Keratinocyte (primary cell): Measurements from ENCODE around the gene ALB. TPM values are rescaled to one million over a fixed set of nuclear protein-coding genes. Genes with fewer than 3 reads are reported as not detected.

Source experiments
- DNase-seq: peaks from one replicate; pipeline ENCODE4 v3.0.0-alpha.2; 2011; ENCODE audit warnings: low read depth, missing footprints, low spot score
- FAIRE-seq: peaks from 2 replicates; lab custom pipeline; 2011; peaks lifted over from hg19 to GRCh38; lab: Jason Lieb, UNC
- H2AFZ ChIP-seq: 2 replicates; pipeline ENCODE4 v1.6.0; 2012; ENCODE audit warnings: low read length, control low read depth, inconsistent platforms; ENCODE audit not compliant: control insufficient read depth
- H3K27ac ChIP-seq: 2 replicates; pipeline ENCODE4 v1.5.1; 2011; ENCODE audit warnings: low read length; ENCODE audit not compliant: control insufficient read depth, insufficient read depth
- H3K27me3 ChIP-seq: 3 replicates; pipeline ENCODE4 v1.6.0; 2011; ENCODE audit warnings: low read length; ENCODE audit not compliant: control insufficient read depth, insufficient read depth; ENCODE audit errors: extremely low read depth
- H3K36me3 ChIP-seq, 2 experiments: 2 replicates in 1 of 2; 3 replicates in 1 of 2; pipeline ENCODE4 v1.5.1; 2011; ENCODE audit warnings: low read length in 2 of 2, mild to moderate bottlenecking in 1 of 2; ENCODE audit not compliant: control insufficient read depth in 2 of 2, insufficient read depth in 2 of 2; ENCODE audit errors: extremely low read depth in 1 of 2
- H3K4me1 ChIP-seq: 3 replicates; pipeline ENCODE4 v1.5.1; 2011; ENCODE audit warnings: low read length; ENCODE audit not compliant: control insufficient read depth, insufficient read depth; ENCODE audit errors: extremely low read depth
- H3K4me2 ChIP-seq: 3 replicates; pipeline ENCODE4 v1.6.0; 2011; ENCODE audit warnings: low read depth, low read length; ENCODE audit not compliant: control insufficient read depth, insufficient read depth; ENCODE audit errors: extremely low read depth
- H3K4me3 ChIP-seq, 3 experiments: fragments of 200-600 bp in 1 of 3; sonication (generic) in 1 of 3; 2 replicates in 2 of 3; 3 replicates in 1 of 3; pipeline ENCODE4 v1.5.1; 2011 to 2016; ENCODE audit warnings: low read length in 3 of 3, mild to moderate bottlenecking in 3 of 3, control low read depth in 2 of 3, inconsistent platforms in 1 of 3, low read depth in 1 of 3, mixed read lengths in 1 of 3, mixed run types in 1 of 3, moderate library complexity in 1 of 3; ENCODE audit not compliant: control insufficient read depth in 2 of 3, insufficient read depth in 2 of 3; ENCODE audit errors: extremely low read depth in 1 of 3
- H3K79me2 ChIP-seq: 2 replicates; pipeline ENCODE4 v1.6.0; 2012; ENCODE audit warnings: low read length; ENCODE audit not compliant: control insufficient read depth, insufficient read depth
- H3K9ac ChIP-seq: 3 replicates; pipeline ENCODE4 v1.6.0; 2011; ENCODE audit warnings: low read length; ENCODE audit not compliant: control insufficient read depth, insufficient read depth; ENCODE audit errors: extremely low read depth
- H3K9me1 ChIP-seq: 3 replicates; pipeline ENCODE4 v1.6.0; 2011; ENCODE audit warnings: low read length; ENCODE audit not compliant: control insufficient read depth, insufficient read depth; ENCODE audit errors: extremely low read depth
- H3K9me3 ChIP-seq: 2 replicates; pipeline ENCODE4 v1.5.1; 2012; ENCODE audit warnings: low read depth, low read length; ENCODE audit not compliant: control insufficient read depth
- H4K20me1 ChIP-seq: 3 replicates; pipeline ENCODE4 v1.6.0; 2011; ENCODE audit warnings: low read length; ENCODE audit not compliant: control insufficient read depth, insufficient read depth; ENCODE audit errors: extremely low read depth
- CTCF ChIP-seq, 3 experiments: IDR thresholded peaks in 1 of 3; conservative IDR thresholded peaks in 1 of 3; optimal IDR thresholded peaks in 1 of 3; 2 replicates in 2 of 3; 3 replicates in 1 of 3; pipeline versions ENCODE3 to v1.5.1; 2011; ENCODE audit warnings: low read length in 3 of 3, mild to moderate bottlenecking in 3 of 3, moderate library complexity in 2 of 3, control low read depth in 1 of 3, inconsistent platforms in 1 of 3; ENCODE audit not compliant: insufficient read depth in 2 of 3; ENCODE audit errors: extremely low read depth in 1 of 3
- EZH2 ChIP-seq: IDR thresholded peaks from one replicate; pipeline ENCODE4 v1.6.1; 2012; ENCODE audit warnings: inconsistent platforms, mild to moderate bottlenecking, low read length, moderate library complexity
- dilution Hi-C: fragments of 300-500 bp; cut with MboI; formaldehyde crosslinking; loops from one replicate; pipeline ENCODE4 v1.7.0; 2020; ENCODE audit warnings: low sequenced_read_pairs; ENCODE audit not compliant: extremely low pct_ligation_motif_present
- polyA plus RNA-seq, 5 experiments: library from polyadenylated mRNA; depleted of rRNA in 3 of 5; stranded (reverse) in 3 of 5; stranded (forward) in 1 of 5; unstranded in 1 of 5; fragments of >200 nt; gene quantifications; 1 replicate in 1 of 5; 2 replicates in 3 of 5; 3 replicates in 1 of 5; pipeline versions ENCODE4 v1.2.1 to v1.2.3, GENCODE V29; 2011 to 2012; ENCODE audit warnings: missing spikeins in 2 of 5, low read depth in 1 of 5, low replicate concordance in 1 of 5

ALB gene
- polyA plus RNA-seq, 1 donor (not counting 4 experiments of a cell fraction or from before 2014, with no cell fraction given) = not detected

- H3K79me2 ChIP-seq = no peaks in the 10 kb centered on the region
- dilution Hi-C loops = no loop called here
- H3K4me1 ChIP-seq = no peaks in the 10 kb centered on the region
- no peak overlapping the region for H2AFZ ChIP-seq
- no peaks in the 10 kb centered on the region for H3K9me1 ChIP-seq
- no peak overlapping the region for H3K27ac ChIP-seq
- H3K4me3 ChIP-seq = no peak overlapping the region
- TF ChIP-seq CTCF (optimal IDR thresholded peaks at IDR 0.05 in 1 of 3, IDR thresholded peaks at IDR 0.05 in 1 of 3, conservative IDR thresholded peaks at IDR 0.05 in 1 of 3; ENCODE audit: extremely low read depth in 1 of 3, insufficient read depth in 2 of 3, low read length in 3 of 3) (no peak), EZH2 (no peak)
- no peak overlapping the region for H3K4me2 ChIP-seq
- no peaks in the 10 kb centered on the region for H3K27me3 ChIP-seq
- no peaks in the 10 kb centered on the region for H3K9me3 ChIP-seq
- no peak for DNase-seq
- no peaks in the 10 kb centered on the region for H3K36me3 ChIP-seq
- no peaks in the 10 kb centered on the region for H4K20me1 ChIP-seq
- no peak overlapping the region for H3K9ac ChIP-seq
- FAIRE-seq = no peak
These were observed 12.5 kb downstream of the ALB start for GRCh38 chr4:73416423-73417087.

GRCh38 chr4:73417342-73417741 lies 13.3 kb downstream of the ALB start:
- TF ChIP-seq CTCF (optimal IDR thresholded peaks at IDR 0.05 in 1 of 3, IDR thresholded peaks at IDR 0.05 in 1 of 3, conservative IDR thresholded peaks at IDR 0.05 in 1 of 3; ENCODE audit: extremely low read depth in 1 of 3, insufficient read depth in 2 of 3, low read length in 3 of 3) (no peak), EZH2 (no peak)
- H3K4me1 ChIP-seq = no peaks in the 10 kb centered on the region
- H3K27ac ChIP-seq = no peak overlapping the region
- H3K4me2 ChIP-seq = no peak overlapping the region
- no peak overlapping the region for H3K4me3 ChIP-seq
- no peak overlapping the region for H2AFZ ChIP-seq
- no peaks in the 10 kb centered on the region for H3K9me3 ChIP-seq
- no peaks in the 10 kb centered on the region for H3K79me2 ChIP-seq
- dilution Hi-C loops = no loop called here
- H3K27me3 ChIP-seq = no peaks in the 10 kb centered on the region
- no peaks in the 10 kb centered on the region for H3K9me1 ChIP-seq
- DNase-seq (no peak), FAIRE-seq (no peak)
- H3K9ac ChIP-seq = no peak overlapping the region
- H3K36me3 ChIP-seq = no peaks in the 10 kb centered on the region
- H4K20me1 ChIP-seq = no peaks in the 10 kb centered on the region
